HG03196 (cell line): ENCODE data around the gene CES3.

Experiments
- ATAC-seq: cut with Tn5 transposase; IDR thresholded peaks from one replicate; pipeline ENCODE4 v1.9.1; 2021; ENCODE audit not compliant: unreplicated experiment

CES3 gene

DNA sequence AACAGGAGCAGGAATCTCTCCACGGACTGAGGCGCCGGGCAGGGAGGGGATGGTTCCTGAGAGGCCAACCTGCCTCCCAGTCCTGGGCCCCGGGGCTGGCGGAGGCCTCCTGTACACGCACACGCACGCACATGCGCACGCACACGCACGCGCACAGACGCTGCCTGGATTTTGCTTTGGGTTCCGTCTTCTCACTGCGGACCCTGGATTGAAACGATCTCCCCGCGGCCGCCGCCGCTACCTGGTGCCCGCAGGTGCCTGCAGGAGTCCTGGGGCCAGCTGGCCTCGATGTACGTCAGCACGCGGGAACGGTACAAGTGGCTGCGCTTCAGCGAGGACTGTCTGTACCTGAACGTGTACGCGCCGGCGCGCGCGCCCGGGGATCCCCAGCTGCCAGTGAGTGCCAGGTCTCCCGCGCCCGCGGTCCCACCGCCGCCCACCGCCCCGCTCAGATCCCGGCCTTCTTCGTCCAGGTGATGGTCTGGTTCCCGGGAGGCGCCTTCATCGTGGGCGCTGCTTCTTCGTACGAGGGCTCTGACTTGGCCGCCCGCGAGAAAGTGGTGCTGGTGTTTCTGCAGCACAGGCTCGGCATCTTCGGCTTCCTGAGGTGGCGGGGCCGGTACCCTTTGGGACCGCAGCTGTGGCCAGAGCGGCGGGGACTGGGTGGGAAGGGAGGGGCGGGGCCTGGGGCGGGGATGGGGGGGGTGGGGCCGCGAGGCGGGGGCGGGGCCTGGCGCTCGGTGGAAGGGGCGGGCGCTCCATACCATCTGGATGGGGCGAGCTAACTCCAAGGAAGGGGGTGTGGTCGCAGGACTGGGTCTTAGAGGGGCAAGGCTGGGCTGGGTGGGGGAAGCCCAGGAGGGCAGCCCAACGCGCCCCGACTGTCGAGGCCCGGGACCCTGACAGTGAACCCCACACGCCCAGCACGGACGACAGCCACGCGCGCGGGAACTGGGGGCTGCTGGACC lies 39.6 kb downstream of the CES3 start:
- ATAC-seq, result no peak

- no peak for ATAC-seq
Observed at GRCh38 chr16:67001726-67002125, 40.7 kb downstream of the CES3 start.

- no peak for ATAC-seq
Observed at GRCh38 chr16:67006930-67007658, 46.0 kb downstream of the CES3 start.

- ATAC-seq, result no peak
Observed at GRCh38 chr16:67009158-67009557, 48.1 kb downstream of the CES3 start.

GRCh38 chr16:67011274-67011673 lies 50.2 kb downstream of the CES3 start:
- no peak for ATAC-seq

DNA sequence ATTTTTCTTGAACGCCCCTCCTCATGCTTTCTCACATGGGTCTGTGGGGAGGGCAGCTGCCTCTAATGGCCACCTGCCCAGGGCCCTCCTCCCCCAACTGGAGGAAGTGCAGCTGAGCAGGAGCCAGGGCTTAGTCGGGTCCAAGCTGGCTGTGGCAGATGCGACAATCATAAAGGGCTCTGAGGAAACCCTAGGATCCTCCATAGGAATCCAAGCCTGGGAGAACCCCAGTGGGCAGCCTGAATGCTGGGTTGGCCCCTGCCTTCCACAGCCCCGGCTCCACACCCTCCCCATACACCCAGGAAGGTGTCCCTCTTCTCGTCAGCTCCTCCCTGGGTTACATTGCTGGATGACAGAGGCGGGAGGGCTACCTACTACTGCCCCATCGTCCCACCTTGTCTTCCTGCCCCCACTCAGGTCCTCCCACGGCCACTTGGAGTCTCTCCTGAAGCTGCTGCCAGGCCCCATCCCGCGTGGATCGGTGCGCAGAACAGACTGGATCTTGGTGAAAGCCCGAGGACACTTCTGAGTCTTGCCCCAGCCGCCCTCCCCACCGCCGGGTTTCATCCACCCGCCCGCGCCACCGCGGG lies 52.3 kb downstream of the CES3 start:
- ATAC-seq, result no peak

- peak; percentile 36 for ATAC-seq
Observed at GRCh38 chr16:67013823-67014633, 53.0 kb downstream of the CES3 start.

GRCh38 chr16:67014634-67015312 lies 53.7 kb downstream of the CES3 start:
- no peak for ATAC-seq

GRCh38 chr16:67015313-67015731 lies 54.3 kb downstream of the CES3 start:
- no peak for ATAC-seq

DNA sequence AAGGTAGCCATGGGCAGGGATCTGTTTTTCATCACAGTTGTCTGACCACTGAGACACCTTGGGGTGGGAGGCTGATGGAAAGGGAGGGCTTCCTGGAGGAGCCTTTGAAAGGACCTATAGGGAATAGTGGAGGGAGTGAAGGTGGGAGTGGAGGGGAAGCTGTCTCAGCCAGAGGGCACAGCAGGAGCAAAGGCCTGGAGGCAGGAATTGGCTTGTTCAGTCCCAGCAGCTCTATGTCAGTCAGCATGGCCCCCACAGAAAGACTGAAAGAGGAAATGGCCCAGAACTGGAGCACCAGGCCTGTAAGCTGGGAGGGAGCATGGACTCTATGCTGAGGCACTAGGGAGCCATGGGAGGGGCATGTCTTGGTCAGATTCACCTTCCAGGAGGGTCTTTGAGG lies 55.1 kb downstream of the CES3 start:
- ATAC-seq, result no peak

GRCh38 chr16:67016681-67017420 lies 55.8 kb downstream of the CES3 start:
- no peak for ATAC-seq

GRCh38 chr16:67017421-67017750 lies 56.3 kb downstream of the CES3 start:
- ATAC-seq, result no peak

- peak; percentile 81 for ATAC-seq
Observed at GRCh38 chr16:67017810-67018488, 56.9 kb downstream of the CES3 start.

- ATAC-seq, result no peak
Observed at GRCh38 chr16:67019171-67019570, 58.1 kb downstream of the CES3 start.

- ATAC-seq, result no peak
Observed at GRCh38 chr16:67021321-67021720, 60.3 kb downstream of the CES3 start.

DNA sequence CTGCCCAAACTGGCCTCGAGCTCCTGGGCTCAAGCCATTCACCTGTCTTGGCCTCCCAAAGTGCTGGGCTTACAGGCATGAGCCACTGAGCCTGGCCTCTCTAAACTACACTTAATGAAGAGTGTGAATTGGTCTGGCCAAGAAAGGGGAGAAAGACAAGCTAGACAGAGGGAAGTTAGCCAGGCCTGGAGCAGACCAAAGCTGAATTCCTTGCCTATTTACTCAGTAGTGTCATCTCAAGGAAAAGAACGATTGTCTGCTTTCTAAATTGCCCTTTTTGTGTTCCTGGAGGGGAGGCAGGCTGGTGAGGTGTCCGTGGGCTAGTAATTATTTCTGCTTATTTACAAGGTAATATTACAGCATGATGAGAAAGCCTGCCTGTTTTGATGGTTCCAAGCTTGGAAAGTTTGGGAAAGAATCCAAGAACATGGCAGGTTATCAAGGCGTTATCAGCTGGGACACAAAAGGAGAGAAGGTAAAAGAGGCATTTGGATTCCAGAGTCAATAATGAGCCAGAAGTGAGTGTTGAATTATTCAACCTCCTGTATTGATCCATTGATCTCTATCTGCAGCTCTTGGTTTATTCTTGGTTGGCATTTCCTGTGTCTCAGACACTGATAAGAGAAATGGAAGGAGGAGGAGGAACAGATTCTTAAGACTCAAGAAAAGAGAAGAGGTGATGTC lies 61.6 kb downstream of the CES3 start:
- ATAC-seq, result no peak

DNA sequence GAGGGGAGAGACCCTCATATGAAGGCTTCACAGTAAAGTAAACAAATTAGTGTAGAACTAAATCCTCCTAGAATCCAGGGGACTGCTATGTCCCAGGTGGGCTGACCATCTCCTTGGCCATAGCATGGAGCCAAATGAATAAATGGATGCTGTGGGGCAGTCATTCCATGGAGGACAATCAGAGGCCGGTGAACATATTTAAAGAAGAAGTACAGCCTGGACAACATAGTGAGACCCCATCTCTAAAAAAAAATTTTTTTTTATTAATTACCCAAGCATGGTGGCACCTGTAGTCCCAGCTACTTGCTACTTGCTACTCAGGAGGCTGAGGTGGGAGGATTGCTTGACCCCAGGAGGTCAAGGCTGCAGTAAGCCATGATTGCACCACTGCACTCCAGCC lies 62.6 kb downstream of the CES3 start:
- ATAC-seq, result no peak
